Stomach (tissue), 4 donors: Measurements from ENCODE around the gene FAHD1.

Source experiments
- POLR2A ChIP-seq, 4 donors: fragments of 450-650 bp; IDR thresholded peaks; one replicate each; pipeline ENCODE4 v1.6.1; 2016; ENCODE audit warnings: antibody characterized with exemption in 4 of 4, control low read depth in 2 of 4, mild to moderate bottlenecking in 1 of 4, moderate library complexity in 1 of 4
- TF ChIP-seq, protein P1 (sequence below), 7 experiments: fragments of 450-650 bp in 4 of 7; fragments of 200-600 bp in 3 of 7; sonication (generic) in 3 of 7; IDR thresholded peaks; one replicate each; pipeline ENCODE4 v1.5.1; 2016 to 2019; ENCODE audit warnings: antibody characterized with exemption in 7 of 7, control low read depth in 2 of 7, mild to moderate bottlenecking in 1 of 7

DNA sequence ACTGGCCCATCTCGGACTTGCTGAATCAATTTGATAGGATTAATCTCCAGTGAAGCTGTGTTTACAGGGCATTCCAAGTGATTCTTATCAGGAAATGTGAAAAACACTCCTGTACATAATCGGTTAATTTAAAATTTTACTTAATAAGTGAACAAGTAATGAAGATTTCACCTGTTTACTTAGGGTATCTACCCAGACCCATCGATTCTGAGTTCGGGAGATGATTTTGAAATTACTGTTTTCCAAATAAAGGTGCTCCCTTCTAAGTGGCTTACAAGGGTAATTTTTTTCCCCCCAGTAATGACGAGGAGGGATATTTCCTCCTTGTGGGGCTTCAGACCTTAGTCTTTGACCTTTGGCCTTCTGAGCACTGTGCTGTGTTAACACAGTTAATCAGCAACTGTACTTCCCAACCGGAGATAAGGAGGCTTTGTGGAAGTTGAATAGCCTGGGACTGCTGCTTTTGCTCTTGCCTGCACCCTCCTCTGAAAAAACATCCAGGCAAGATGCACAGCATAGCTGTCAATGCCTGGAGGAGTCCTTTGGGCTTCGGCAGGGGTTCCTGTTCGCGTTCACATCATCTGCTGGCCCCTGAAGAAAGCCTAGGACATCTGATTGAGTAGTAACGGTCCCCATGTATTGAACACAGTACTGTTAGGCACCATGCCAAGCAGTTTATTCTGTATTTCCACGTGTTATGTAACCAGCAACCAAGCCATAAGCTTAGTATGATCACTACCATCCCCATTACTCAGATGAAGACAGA lies 1.8 kb downstream of the FAHD1 start:
- TF ChIP-seq, protein P1, sequence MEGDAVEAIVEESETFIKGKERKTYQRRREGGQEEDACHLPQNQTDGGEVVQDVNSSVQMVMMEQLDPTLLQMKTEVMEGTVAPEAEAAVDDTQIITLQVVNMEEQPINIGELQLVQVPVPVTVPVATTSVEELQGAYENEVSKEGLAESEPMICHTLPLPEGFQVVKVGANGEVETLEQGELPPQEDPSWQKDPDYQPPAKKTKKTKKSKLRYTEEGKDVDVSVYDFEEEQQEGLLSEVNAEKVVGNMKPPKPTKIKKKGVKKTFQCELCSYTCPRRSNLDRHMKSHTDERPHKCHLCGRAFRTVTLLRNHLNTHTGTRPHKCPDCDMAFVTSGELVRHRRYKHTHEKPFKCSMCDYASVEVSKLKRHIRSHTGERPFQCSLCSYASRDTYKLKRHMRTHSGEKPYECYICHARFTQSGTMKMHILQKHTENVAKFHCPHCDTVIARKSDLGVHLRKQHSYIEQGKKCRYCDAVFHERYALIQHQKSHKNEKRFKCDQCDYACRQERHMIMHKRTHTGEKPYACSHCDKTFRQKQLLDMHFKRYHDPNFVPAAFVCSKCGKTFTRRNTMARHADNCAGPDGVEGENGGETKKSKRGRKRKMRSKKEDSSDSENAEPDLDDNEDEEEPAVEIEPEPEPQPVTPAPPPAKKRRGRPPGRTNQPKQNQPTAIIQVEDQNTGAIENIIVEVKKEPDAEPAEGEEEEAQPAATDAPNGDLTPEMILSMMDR (IDR thresholded peaks at IDR 0.05): no peak
- no peak for TF ChIP-seq POLR2A (IDR thresholded peaks at IDR 0.05)
